Stimulated activated CD4-positive, alpha-beta T cell treated with anti-CD3 and anti-CD28 coated beads, Interleukin-1b, Interleukin-23, amount 100 ng/mL, for 24 hours (primary cell): ENCODE data around the gene DACT2.

Experiments used
- DNase-seq, 4 experiments: peaks; one replicate each; pipeline ENCODE4 v3.0.0-alpha.2; 2020; ENCODE audit warnings: low read depth in 4 of 4, low spot score in 1 of 4

Gene DACT2

DNA sequence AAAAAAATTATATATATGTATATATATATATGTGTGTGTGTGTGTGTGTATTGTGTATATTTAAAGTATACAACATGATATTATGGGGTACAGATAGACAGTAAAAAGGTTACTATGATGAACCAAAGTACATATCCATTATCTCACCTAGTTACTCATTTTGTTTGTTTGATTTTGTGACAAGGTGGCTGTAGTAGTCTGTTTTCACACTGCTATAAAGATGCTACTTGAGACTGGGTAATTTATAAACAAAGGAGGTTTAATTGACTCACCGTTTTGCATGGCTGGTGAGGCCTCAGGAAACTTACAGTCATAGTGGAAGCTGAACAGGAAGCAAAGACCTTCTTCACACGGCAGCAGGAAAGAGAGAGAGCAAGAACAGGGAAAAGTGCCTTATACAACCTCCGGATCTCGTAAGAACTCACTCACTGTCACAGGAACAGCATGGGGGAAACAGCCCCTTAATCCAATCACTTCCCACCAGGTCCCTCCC lies 30.2 kb upstream of the DACT2 start:
- no peak for DNase-seq

DNA sequence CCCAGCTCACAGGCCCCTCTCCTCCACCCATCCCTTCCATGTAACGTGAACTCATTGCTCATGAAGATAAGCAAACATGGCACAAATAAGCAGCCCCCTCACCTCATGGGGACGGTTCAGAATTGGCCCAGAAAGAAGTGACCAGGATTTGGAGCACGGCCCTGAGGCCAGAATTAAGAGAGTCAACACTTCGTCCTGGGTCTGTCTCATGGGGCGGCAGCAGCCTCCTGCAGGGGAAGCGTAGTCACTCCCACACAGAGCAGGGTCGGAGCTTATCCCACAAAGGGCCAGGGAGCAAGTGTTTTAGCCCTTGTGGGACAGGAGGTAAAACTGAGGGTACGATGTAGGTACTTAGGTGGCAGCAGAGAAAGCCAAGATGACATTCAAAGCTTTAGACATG lies 28.6 kb upstream of the DACT2 start:
- DNase-seq = no peak

DNA sequence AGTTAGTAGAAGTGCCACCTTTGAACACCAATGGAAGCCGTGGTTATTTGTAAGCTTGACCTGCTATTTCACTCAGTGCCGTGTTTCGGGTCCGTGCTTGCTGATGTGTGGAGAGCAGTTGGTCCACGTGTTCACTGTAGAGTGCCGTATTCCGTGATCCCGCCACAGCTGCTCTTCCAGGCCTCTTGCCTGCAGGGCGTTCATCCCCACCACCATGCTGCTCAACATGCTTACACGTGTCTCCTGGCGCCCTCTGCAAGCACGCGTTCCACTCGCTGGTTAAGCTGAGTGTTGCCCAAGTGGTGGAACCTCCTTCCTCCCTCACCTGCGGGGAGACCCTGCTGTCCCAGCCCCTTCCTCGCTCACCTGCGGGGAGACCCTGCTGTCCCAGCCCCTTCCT lies 28.0 kb upstream of the DACT2 start:
- no peak for DNase-seq

DNA sequence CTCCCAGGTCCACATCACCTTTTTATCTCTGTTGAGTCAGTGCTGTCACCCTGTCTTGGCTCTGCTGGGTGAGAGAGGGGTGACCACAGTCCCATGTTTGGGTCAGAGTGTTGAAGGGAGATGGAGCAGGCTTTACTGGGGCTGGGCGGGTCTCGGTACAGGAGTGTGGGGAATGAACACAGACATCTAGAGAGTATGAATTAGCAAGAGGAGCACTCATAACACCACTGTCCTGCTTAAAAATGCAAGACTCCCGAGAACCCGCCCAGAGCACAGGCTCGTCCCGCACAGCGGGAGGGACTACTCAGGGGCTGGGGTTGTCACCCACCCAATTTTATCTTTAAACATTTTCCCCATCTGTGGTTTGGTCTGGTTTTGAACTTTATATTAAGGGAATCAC lies 27.5 kb upstream of the DACT2 start:
- DNase-seq = no peak

DNA sequence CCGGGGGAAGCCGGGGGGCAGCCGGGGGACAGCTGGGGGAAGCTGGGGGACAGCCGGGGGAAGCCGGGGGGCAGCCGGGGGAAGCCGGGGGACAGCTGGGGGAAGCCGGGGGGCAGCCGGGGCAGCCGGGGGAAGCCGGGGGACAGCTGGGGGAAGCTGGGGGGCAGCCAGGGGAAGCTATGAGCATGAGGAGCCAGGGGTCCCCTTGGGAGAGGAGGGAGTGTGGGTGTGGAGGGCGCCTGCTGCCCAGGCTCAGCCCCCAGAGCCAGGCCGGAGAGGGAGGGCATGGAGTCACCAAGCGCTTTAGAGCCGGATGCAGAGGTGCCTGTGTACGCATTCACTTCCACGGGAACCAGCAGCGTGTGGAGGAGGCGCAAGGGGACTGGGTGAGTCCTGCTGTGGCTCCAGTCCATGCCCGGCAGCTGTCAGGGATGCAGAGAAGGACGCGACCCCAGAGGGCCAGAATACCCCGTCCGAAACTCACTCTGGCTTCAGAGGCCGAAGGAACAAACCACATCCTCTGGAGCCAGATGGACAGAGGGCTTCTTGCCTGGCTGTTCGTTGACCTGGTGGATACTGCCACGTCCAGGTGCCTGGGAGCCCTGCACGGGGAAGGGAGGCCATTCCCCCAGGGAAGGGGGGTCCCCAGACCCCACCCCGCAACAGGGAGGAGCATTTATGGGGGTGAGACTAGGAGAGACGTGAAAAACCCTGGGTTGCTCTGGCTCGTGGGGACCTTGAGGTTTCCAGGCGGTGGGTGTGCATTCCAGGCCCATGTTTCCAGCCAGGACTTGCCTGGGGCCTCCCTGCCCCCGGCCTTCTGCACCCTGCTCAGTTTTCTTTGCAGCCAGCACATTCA lies 26.5 kb upstream of the DACT2 start:
- DNase-seq = no peak

DNA sequence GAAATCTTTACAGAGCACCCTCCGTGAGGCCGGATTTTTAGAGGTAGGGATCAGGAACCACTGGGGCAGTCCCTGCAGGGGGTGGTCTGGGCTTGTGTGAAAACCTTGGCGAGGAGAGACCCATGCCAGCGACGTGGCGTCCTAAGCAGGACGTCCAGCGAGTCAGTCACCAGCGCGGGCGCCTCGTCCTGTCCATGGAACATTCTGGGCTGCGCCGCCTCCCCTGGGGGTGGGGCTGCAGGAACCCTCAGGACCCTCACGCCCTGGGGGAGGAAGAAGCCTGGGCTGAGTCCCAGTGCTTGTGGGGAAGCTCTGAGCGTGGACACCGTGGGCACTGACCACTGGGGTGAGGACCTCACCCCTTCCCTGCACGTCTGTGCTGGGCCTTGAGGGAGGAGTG lies 25.7 kb upstream of the DACT2 start:
- no peak for DNase-seq

DNA sequence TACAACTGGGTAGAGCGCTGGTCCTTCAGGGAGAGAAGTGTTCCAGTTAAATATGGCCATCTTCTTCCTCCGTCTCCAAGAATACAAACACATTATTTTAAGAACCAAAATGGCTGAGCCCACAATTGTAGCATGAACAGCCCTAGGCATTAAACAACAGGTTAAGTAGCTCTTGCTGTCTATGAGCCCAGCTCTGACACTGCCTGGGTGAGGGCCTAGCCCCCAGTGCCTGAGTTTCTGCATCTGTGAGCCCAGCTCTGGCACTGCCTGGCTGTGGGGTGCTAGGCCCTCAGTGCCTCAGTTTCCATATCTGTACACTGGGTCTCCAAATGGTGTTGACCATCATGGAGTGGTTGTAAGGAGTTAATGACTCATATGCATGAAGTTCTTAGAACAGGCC lies 24.8 kb upstream of the DACT2 start:
- DNase-seq = no peak

DNA sequence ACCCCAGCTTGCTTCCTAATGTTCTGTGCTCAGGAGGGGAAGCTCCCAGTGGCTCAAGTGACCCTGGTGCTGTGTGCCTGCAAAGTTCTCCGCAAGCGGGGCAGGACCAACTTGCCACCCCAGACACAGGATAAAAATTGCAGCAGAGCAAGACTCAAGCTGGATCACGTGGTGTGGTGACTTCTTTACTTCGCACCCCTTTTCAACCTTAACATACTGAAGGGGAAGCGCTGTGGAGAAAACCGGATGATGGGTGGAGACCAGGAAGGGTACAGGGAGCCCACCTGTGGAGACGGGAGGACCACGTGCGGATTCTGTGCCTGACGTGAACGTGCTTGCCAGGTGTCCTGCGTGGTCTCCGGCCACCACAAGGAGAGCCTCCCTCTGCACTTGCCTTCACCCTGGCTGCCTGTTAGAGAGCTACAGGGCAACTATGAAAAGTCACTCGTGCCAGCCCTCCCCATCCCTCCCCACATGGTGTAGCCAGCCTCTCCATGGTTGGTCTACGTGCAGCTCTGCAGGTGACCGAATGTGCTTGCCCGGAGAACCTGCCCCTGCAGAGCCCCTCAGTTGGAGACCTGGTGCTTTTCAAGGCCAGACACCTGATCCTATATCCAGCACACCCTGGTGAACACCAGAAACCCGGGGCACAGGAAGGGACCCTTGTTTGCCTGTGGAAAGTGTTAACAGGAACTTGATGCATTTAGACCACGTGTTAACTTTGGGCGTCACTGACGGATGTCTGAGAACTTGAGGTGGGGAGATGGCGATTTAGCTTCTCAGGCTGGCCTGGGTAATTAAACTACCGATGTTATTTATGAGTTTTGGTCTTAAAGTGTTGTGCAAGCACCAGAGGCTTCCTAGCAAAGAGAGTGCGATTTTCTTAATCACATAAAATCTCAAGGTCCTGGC lies 23.9 kb upstream of the DACT2 start:
- DNase-seq = no peak

DNA sequence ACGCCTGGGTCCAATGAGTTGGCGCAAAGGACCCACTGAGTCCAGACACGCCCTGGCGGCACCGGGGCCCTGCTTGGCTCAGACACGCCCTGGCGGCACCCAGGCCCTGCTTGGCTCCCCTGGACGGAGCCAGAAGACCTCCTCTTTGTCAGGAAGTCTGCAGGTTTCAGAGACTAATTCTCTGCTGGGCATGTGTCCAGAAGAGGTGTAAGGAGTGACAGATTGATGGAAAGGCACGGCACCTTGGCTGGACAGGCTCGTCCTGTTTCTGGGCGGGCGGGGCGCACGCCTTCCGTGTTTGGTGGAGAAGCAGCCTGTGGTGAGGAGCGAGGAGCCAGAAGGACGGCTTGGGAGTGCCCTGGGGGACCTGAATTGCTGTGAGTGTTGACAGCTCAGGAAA lies 23.1 kb upstream of the DACT2 start:
- DNase-seq = no peak

DNA sequence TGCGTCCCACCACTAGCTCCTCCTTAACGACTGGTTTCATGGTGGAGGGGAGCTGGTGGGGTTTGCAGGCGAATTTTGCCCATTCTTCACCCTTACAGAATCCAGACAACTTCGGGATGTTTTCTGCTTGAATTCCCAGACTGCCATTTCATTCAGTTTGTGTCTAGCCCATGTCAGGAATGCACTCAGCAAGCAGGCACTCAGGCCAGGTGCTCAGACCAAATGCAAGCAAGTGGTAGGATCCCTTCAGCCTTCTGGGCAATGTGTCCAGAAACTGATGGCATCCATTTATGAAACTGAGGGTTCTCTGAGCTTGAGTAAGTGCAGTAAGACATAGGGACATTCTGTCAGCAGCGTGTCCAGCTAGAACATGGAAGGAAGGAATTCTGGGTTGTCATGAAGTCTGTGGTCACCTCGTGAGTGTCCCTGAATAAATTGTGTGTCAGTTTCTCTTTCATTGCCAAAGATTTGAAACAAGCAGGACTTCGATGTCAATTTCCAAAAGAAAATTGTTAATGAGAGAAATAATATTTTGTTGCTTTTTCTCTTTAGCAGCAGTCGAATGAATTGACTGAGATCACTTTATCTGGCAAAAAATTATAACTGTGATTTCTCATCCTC lies 21.8 kb upstream of the DACT2 start:
- no peak for DNase-seq

DNA sequence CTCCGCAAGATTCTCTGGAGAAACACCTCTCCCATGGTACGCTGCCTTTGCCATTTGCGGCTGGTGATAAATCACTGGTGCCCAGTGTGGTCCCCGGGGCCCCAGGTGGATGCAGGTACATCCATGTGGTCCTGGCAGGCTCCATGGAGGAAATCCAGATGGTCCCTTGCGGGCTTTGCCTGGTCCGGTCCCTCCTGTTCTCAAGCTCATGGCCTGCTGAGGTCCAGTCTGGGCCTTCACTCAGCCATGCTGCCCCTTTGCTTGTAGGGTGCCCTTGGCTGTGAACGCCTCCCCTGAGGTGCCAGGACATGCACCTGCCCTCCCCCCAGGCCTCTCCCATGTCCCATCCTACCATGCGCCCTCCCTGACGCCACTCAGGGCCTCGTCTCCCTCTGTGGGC lies 21.2 kb upstream of the DACT2 start:
- DNase-seq = no peak

DNA sequence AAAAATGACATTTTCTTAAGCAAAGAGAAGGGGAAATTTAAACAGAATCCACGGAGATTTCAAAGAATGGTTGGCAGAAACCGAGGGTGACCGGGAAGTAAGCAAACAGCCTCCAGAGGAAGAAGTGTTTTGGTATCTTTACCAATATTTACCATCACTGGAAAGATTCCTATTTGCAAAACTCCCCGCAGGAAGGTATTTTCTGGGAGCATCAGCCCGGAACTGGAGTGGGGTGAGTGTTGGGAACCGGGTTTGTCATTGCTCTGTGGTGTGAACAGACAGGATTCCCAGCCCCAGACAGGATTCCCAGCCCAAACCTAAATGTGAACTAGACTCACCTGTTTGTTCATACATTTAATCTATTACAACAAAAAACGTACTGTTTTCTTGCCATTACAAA lies 19.2 kb upstream of the DACT2 start:
- no peak for DNase-seq

DNA sequence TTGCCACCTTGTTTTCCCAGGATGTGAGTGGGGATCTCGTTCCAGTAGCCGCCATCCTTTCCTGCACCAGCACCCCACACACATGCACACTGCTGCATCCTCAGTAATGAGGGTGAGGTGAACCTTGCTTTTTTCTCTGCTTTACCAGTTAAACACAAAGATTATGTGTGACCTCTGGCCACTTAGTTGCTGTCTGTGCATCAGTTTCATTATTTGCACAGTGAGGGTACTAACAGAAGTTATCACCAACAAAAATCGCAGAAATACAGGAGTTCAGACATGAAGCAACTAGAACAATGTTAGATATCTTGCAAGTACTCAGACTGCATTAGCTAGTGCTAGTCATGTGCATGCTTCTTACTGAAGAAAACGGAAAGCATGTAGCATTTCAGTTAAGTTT lies 17.4 kb upstream of the DACT2 start:
- DNase-seq = no peak

DNA sequence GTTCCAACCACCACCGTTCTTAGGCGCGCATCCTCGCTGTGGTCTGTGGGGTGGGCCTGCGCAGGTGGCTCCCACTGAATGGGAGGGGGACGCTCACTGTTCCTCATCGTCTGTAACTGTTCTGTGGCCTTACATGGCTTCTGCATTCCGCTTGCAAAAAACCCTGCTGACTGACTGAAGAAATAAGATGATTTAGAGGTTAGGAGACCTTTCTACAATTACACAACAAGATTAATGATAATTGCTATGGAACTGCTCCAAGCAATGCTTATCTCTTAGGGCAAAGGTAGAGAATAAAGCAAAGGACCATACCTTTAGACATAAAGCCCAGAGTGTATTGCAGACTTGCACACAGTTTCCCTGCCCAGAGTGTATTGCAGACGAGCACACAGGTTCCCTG lies 14.4 kb upstream of the DACT2 start:
- no peak for DNase-seq

DNA sequence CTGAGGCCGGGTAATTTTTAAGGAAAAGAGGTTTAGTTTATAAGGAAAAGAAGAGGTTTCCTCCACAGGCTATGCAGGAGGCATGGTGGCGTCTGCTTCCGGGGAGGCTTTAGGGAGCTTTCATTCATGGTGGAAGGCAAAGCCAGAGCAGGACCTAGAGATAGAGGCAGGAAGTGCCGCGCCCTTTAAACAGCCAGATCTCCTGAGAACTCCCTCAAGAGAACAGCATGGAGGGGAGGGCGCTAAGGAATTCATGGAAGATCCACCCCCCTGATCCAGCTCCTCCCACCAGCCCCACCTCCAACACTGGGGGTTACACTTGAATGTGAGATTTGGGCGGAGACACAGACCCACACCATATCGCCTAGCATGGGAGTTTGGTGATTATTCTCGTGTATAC lies 13.9 kb upstream of the DACT2 start:
- no peak for DNase-seq

DNA sequence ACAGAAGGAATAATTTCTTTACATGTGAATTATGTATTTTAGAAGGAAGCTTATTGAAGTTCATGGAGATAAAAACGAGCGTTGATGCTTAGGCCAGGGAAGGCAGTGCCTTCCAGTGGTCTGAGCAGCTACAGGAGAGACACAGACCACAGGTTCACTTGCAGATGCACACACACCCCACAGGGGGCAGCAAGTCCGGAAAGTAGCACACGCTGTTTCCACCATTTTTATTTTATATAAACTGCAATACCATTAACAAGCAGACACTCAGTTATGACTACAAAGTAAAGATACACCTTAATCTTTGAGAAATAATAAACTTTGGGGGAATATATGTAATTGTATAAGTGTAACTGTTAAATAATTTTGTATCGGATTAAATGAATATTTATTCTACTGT lies 13.5 kb upstream of the DACT2 start:
- DNase-seq = no peak

DNA sequence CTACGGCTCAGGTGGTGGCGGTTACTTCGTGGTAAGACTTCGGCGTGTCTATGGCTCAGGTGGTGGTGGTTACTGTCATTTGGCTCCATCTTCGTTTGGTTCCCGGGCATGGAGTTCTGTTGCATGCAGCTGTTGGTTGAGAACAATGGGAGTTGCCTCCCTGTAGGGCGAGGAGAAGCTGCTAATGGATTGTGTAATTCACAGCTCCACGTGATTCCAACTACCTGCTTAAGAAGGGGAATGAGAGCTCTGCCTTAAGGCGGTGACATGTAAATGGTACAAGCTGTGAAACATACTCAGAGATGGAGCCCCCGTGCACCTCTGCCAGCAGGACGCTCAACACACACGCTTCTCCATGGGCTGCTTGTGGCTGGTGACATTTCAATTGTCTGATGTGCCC lies 12.4 kb upstream of the DACT2 start:
- DNase-seq = no peak

DNA sequence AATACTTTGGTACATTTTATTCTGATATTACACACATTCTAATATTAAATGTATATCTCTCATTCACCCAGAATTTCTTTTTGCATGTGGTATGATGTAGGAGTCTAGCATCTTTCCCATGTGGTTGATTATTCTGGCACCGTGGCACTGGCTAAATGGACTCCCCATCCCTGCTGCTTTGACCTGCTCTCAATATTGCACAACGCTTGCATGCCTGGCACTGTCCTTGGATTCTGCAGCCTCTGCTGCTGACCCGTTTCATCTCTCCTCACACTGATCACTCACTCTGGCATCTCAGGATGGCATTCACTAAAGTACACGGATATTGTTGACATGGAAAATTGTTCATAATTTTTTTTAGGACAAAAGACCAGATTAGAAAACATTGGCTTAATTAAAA lies 11.5 kb upstream of the DACT2 start:
- DNase-seq = no peak

DNA sequence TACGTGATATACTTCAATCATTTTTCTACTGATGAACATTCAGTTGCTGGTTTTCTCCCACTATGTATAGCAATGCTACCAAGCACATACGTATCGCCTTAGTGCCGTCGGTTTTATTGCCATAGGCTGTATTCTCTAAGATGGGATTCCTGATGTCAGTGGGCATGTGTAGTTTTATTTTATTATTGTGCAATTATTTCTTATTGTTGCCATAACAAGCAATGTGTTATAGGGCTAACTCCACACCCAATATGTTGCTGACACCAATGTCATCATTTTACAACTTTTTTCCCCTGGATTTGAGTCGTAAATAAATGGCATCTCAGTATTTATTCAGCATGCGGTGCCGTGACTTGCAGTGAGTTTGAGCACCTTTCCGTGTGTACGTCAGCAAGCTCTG lies 10.8 kb upstream of the DACT2 start:
- no peak for DNase-seq

DNA sequence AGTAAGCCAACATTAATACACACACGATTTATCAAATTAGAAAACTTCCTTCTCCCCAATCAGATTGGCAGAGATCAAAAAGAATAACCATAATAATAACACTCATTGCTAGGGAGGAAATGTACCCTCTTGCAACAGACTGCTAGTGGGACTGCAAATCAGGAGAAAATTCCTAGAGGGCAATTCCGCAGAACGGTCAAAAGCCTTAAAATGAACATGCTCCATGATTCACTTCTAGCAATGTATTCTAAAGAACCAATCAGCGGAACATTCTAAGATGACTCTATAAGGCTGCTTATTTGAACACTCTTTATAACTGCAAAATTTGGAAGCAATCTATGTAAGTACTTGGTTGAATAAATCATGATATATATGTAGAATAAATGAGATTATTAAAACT lies 8.5 kb upstream of the DACT2 start:
- DNase-seq = no peak

DNA sequence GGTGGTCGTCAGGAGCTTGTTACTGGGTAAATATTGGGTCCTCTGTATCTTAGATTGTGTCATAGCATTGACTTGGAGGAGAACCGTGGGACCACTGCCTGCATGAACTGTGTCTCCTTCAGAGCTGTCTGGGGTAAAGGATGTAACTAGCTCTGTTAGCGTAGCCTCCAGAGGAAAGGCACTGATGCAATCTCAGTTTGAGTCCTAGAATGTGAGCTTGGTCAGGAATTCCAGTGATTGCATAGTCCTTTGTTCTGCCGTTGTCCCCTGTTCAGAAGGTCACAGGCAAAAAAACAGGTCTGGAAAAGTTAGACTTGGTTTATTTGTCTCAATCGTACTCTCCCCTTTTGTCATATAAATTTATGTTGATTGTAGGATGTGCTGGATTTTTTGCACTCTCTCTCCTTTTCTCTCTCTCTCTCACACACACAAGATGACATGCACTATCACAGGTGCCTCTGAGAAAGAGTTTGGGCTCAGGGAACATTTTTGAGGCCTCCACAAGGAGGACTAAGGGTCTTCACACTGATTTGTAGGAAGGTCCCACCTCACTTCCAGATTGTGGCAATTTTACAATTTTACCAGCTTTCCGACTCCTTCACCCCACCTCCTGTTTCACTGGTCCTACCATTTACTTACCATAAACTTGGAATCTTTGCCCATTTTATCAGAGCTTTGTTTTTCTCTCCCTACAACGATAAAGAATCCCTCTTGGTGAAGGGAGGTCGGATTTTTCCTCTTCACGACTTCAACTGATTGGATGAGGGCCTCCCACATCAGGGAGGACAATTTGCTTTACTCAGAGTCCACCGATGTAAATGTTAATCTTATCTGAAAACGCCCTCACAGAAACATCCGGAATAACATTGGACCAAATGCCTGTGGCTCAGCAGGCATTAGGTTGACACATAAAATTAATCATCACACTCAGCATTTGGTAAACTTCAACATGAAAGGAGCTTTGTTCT lies 7.0 kb upstream of the DACT2 start:
- DNase-seq = no peak
